Upper lobe of left lung (tissue), 4 donors: Measurements from ENCODE around the gene ZNF24.

Experiments
- CTCF ChIP-seq, 6 experiments: fragments of 450-650 bp in 4 of 6; fragments of 200-600 bp in 2 of 6; sonication (generic) in 2 of 6; IDR thresholded peaks; one replicate each; pipeline ENCODE4 v1.5.1; 2016 to 2019; ENCODE audit warnings: antibody characterized with exemption in 6 of 6
- EP300 ChIP-seq, 4 donors: sonication (generic); formaldehyde crosslinking; IDR thresholded peaks; one replicate each; pipeline ENCODE4 v1.5.1; 2017; ENCODE audit warnings: antibody characterized with exemption in 4 of 4, control low read depth in 2 of 4
- POLR2A ChIP-seq, 4 donors: fragments of 450-650 bp; IDR thresholded peaks; one replicate each; pipeline ENCODE4 v1.5.1; 2016 to 2017; ENCODE audit warnings: antibody characterized with exemption in 4 of 4, mild to moderate bottlenecking in 2 of 4

- TF ChIP-seq CTCF (IDR thresholded peaks at IDR 0.05) (no peak), POLR2A (IDR thresholded peaks at IDR 0.05) (no peak), EP300 (IDR thresholded peaks at IDR 0.05) (no peak)
These were observed 708 bp downstream of the ZNF24 start for GRCh38 chr18:35343488-35343935.
